CD4-positive, alpha-beta T cell (primary cell): ENCODE data around the gene FMO4. TPM values are rescaled to one million over a fixed set of nuclear protein-coding genes. Genes with fewer than 3 reads are reported as not detected.
A peak's percentile ranks its signal among the peaks of the same experiment; 100 is the strongest.
"Not testable (repeated sequence)": the region's sequence is repeated elsewhere in the genome, so short reads cannot be mapped to it uniquely, and the experiment has no call there.

ENCODE experiments used
- ATAC-seq: fragments of 200-7000 bp; cut with Tn5 transposase; one replicate; pipeline ENCODE4 v1.10.0; 2022; ENCODE audit warnings: mild to moderate bottlenecking; ENCODE audit not compliant: poor library complexity
- CTCF ChIA-PET: fragments of 350-600 bp; sonication (Branson Sonifier 250); formaldehyde crosslinking; loops from one replicate; lab custom pipeline; 2021; ENCODE audit warnings: antibody characterized with exemption, inconsistent platforms; lab: Charles Lee
- POLR2A ChIA-PET: fragments of 350-600 bp; sonication (Branson Sonifier 250); formaldehyde crosslinking; loops from one replicate; lab custom pipeline; 2021; ENCODE audit warnings: antibody characterized with exemption, inconsistent platforms; lab: Charles Lee
- DNase-seq, 14 experiments: peaks; one replicate each; pipeline ENCODE4 v3.0.0-alpha.2; 2013 to 2020; ENCODE audit warnings: mixed read lengths in 2 of 14
- H3K27ac ChIP-seq, 2 donors: one replicate each; pipeline versions ENCODE4 v1.5.1 to v1.7.0; 2013; ENCODE audit warnings: low read length in 2 of 2, low read depth in 1 of 2, mild to moderate bottlenecking in 1 of 2
- H3K27me3 ChIP-seq, 2 experiments: 1 replicate in 1 of 2; 2 replicates in 1 of 2; pipeline versions ENCODE4 v1.6.1 to v1.7.0; 2013; ENCODE audit warnings: low read length in 2 of 2, control low read depth in 1 of 2, mild to moderate bottlenecking in 1 of 2, moderate library complexity in 1 of 2; ENCODE audit not compliant: insufficient read depth in 2 of 2, control insufficient read depth in 1 of 2
- H3K36me3 ChIP-seq: one replicate; pipeline ENCODE4 v1.6.1; 2013; ENCODE audit warnings: low read length, control low read depth; ENCODE audit not compliant: insufficient read depth
- H3K4me1 ChIP-seq: one replicate; pipeline ENCODE4 v1.6.1; 2013; ENCODE audit warnings: low read length, control low read depth; ENCODE audit not compliant: insufficient read depth
- H3K4me3 ChIP-seq: one replicate; pipeline ENCODE4 v1.5.1; 2013; ENCODE audit warnings: mild to moderate bottlenecking, low read length, moderate library complexity
- H3K9me3 ChIP-seq, 2 experiments: 1 replicate in 1 of 2; 2 replicates in 1 of 2; pipeline versions ENCODE4 v1.6.1 to v1.7.0; 2013; ENCODE audit warnings: low read length in 2 of 2, mild to moderate bottlenecking in 2 of 2, control low read depth in 1 of 2, moderate library complexity in 1 of 2; ENCODE audit not compliant: control insufficient read depth in 1 of 2, insufficient read depth in 1 of 2
- H3K27ac Mint-ChIP-seq: one replicate; pipeline ENCODE4 v1.8.0; 2020; ENCODE audit warnings: mixed read lengths
- H3K27me3 Mint-ChIP-seq: one replicate; pipeline ENCODE4 v1.8.0; 2021; ENCODE audit warnings: mixed read lengths
- H3K36me3 Mint-ChIP-seq: one replicate; pipeline ENCODE4 v1.8.0; 2021; ENCODE audit warnings: low read depth, mixed read lengths
- H3K4me1 Mint-ChIP-seq: one replicate; pipeline ENCODE4 v1.8.0; 2021; ENCODE audit warnings: low read depth, mixed read lengths
- H3K4me3 Mint-ChIP-seq: one replicate; pipeline ENCODE4 v1.8.0; 2020; ENCODE audit warnings: mild to moderate bottlenecking, mixed read lengths
- H3K9me3 Mint-ChIP-seq: one replicate; pipeline ENCODE4 v1.8.0; 2020; ENCODE audit warnings: mixed read lengths
- CTCF ChIP-seq: fragments of 200-600 bp; IDR thresholded peaks from one replicate; pipeline ENCODE4 v1.8.0; 2022; ENCODE audit warnings: antibody characterized with exemption, mild to moderate bottlenecking
- intact Hi-C, 2 experiments: fragments of 100-400 bp; cut with DNase I in 1 of 2; cut with micrococcal nuclease in 1 of 2; formaldehyde crosslinking; loops; one replicate each; pipeline versions ENCODE4 v1.15.1 to v1.9.0; 2023 to 2025; cut with DNase I, micrococcal nuclease
- total RNA-seq, 174 experiments: library from RNA in 2 of 174; stranded (reverse) in 2 of 174; gene quantifications; one replicate each; pipeline ENCODE4 v1.2.3 and lab custom pipeline; 2021 to 2026

Gene FMO4
- total RNA-seq, 2 experiments from 2014 or later = 0.70 to 1.1 TPM

- no peaks in the 10 kb centered on the region for H3K4me1 Mint-ChIP-seq
- H3K27me3 Mint-ChIP-seq = peaks cover 41% of the 10 kb centered on the region
- H3K27ac Mint-ChIP-seq = no peak overlapping the region
- no peaks in the 10 kb centered on the region for H3K36me3 Mint-ChIP-seq
- Histone ChIP-seq H3K4me1 (no peaks in the 10 kb centered on the region), H3K27ac (no peak overlapping the region), H3K36me3 (no peaks in the 10 kb centered on the region), H3K4me3 (no peak overlapping the region), H3K9me3 (no peaks in the 10 kb centered on the region), H3K27me3 (peaks cover 0 to 7% of the 10 kb centered on the region in 2 experiments)
- H3K4me3 Mint-ChIP-seq = no peak overlapping the region
- POLR2A ChIA-PET = interaction anchor here (0.5 kb wide), 1 partner anchor 15 kb away, joined by 3 read pairs; no protein-coding TSS in a partner anchor
- no peak for ATAC-seq
- intact Hi-C loops = no loop called here
- no peaks in the 10 kb centered on the region for H3K9me3 Mint-ChIP-seq
- CTCF ChIA-PET = no interaction called here
- TF ChIP-seq CTCF = no peak
- DNase-seq = peak in 2 of 14 experiments; percentile 35 to 38
Observed at GRCh38 chr1:171286032-171286705, 27.8 kb upstream of the FMO4 start.

GRCh38 chr1:171290621-171291020 lies 23.4 kb upstream of the FMO4 start:
- H3K27me3 Mint-ChIP-seq = peaks cover 42% of the 10 kb centered on the region
- H3K4me1 ChIP-seq = no peaks in the 10 kb centered on the region
- H3K36me3 ChIP-seq = no peaks in the 10 kb centered on the region
- peaks cover 7 to 8% of the 10 kb centered on the region in 2 experiments for H3K27me3 ChIP-seq
- no peaks in the 10 kb centered on the region for H3K4me1 Mint-ChIP-seq
- H3K36me3 Mint-ChIP-seq = no peaks in the 10 kb centered on the region
- ATAC-seq = no peak
- no peak overlapping the region for H3K4me3 Mint-ChIP-seq
- no peak for DNase-seq
- no peaks in the 10 kb centered on the region for H3K9me3 Mint-ChIP-seq
- H3K27ac Mint-ChIP-seq = no peak overlapping the region
- CTCF ChIA-PET = interaction anchor here (0.6 kb wide), 1 partner anchor 386 kb away, joined by 3 read pairs; no protein-coding TSS in a partner anchor
- H3K27ac ChIP-seq = no peak overlapping the region
- intact Hi-C loops = no loop called here
- POLR2A ChIA-PET = no interaction called here
- H3K4me3 ChIP-seq = no peak overlapping the region
- H3K9me3 ChIP-seq = no peaks in the 10 kb centered on the region
- no peak for TF ChIP-seq CTCF

GRCh38 chr1:171292799-171293198 lies 21.2 kb upstream of the FMO4 start:
- Mint-ChIP-seq H3K27me3 (peaks cover 51% of the 10 kb centered on the region), H3K9me3 (peaks cover 2% of the 10 kb centered on the region), H3K4me1 (no peaks in the 10 kb centered on the region), H3K27ac (no peak overlapping the region), H3K36me3 (no peaks in the 10 kb centered on the region), H3K4me3 (no peak overlapping the region)
- intact Hi-C loops = no loop called here
- ChIA-PET CTCF (no interaction called here), POLR2A (interaction anchor here (1.2 kb wide), 1 partner anchor 21 kb away, joined by 3 read pairs; the partner anchor contains the start of gene FMO4)
- DNase-seq = no peak
- no peaks in the 10 kb centered on the region for H3K9me3 ChIP-seq
- no peak for TF ChIP-seq CTCF
- no peaks in the 10 kb centered on the region for H3K36me3 ChIP-seq
- H3K4me3 ChIP-seq = no peak overlapping the region
- no peak for ATAC-seq
- H3K27ac ChIP-seq = no peak overlapping the region
- H3K27me3 ChIP-seq = peaks cover 7 to 8% of the 10 kb centered on the region in 2 experiments
- H3K4me1 ChIP-seq = no peaks in the 10 kb centered on the region

- Histone ChIP-seq H3K9me3 (peaks cover 0 to 19% of the 10 kb centered on the region in 2 experiments), H3K27me3 (peaks cover 8 to 11% of the 10 kb centered on the region in 2 experiments)
- H3K27ac Mint-ChIP-seq, H3K4me1 ChIP-seq, H3K36me3 Mint-ChIP-seq, ATAC-seq, H3K4me3 ChIP-seq, H3K4me3 Mint-ChIP-seq, H3K27ac ChIP-seq, DNase-seq, POLR2A ChIA-PET, H3K4me1 Mint-ChIP-seq, CTCF ChIA-PET, H3K36me3 ChIP-seq: not testable (repeated sequence)
- intact Hi-C loops = loop anchor here in 1 of 2 experiments (5.0 kb wide), 1 partner anchor 73 kb away; no protein-coding TSS in a partner anchor
- Mint-ChIP-seq H3K9me3 (peaks cover 11% of the 10 kb centered on the region), H3K27me3 (peaks cover 44% of the 10 kb centered on the region)
Observed at GRCh38 chr1:171295383-171295782, 18.6 kb upstream of the FMO4 start.
